Measurements from ENCODE around the gene EEPD1. TPM values are rescaled to one million over a fixed set of nuclear protein-coding genes. Genes with fewer than 3 reads are reported as not detected.

The EEPD1 gene
- total RNA-seq, 1 experiment from 2014 or later, result 48.0 TPM

DNA sequence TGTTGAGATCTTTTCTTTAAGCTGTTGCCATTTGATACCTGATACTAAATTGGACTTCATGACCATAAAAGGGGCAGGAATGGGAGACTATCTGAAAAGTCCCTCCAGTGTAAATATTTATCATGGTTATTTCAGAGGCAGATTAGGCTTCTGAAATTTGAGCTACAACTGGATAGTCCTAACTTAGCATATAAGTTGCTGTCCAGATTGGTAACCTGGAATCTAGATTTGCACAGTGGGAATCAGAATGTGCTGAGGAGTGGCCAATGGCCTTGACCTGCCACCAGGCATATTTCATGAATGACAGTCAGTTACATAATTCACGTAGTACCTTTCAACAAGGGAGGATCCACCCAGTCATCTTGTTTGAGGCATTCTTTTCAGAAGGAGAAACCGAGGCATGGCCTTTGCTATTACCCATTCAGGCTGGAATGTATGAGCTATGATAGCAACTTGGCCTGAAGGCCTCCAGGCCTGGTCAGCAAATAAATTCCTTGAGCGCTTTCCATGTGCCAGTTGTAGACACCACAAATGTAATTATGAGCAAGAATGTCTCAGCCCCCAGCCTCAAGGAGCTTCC, 80.0 kb downstream of the EEPD1 start:
- POLR2A ChIA-PET, result no interaction called here
- Histone ChIP-seq H3K27me3 (ENCODE audit: control insufficient read depth, insufficient read depth, low read length) (no peaks in the 10 kb centered on the region), H3K4me1 (ENCODE audit: control insufficient read depth, insufficient read depth, low read length) (peaks cover 22% of the 10 kb centered on the region), H3K27ac (ENCODE audit: low read length) (peak overlapping the region; percentile 19; the same call in 1 of the 2 replicates), H3K36me3 (ENCODE audit: control insufficient read depth, insufficient read depth, low read length) (no peaks in the 10 kb centered on the region), H3K9me3 (ENCODE audit: control insufficient read depth, insufficient read depth, low read depth, low read length) (no peaks in the 10 kb centered on the region), H3K4me3 (ENCODE audit: low read depth in 2 of 2, low read length in 2 of 2) (no peak overlapping the region)
- DNase-seq (ENCODE audit: low read depth, low spot score) (no peak), ATAC-seq (no peak)
- CTCF ChIA-PET, result no interaction called here
- in situ Hi-C loops (cut with HindIII; ENCODE audit: low pct_unique_long_range_greater_than_20kb, low sequenced_read_pairs), result no loop called here
- TSS peak; percentile 28 for BruUV-seq (replicated peaks)
- TF ChIP-seq SIN3A (IDR thresholded peaks at IDR 0.05; ENCODE audit: borderline replicate concordance, insufficient read depth, low read depth, low read length), result no peak
- no peak for TF ChIP-seq CTCF (IDR thresholded peaks at IDR 0.05)
- no peak for TF ChIP-seq POLR2AphosphoS5 (IDR thresholded peaks at IDR 0.05; ENCODE audit: low read depth, low read length)
- TF ChIP-seq TCF7L2 (IDR thresholded peaks at IDR 0.05; ENCODE audit: low read depth, low read length), result no peak
- TF ChIP-seq, protein P1, sequence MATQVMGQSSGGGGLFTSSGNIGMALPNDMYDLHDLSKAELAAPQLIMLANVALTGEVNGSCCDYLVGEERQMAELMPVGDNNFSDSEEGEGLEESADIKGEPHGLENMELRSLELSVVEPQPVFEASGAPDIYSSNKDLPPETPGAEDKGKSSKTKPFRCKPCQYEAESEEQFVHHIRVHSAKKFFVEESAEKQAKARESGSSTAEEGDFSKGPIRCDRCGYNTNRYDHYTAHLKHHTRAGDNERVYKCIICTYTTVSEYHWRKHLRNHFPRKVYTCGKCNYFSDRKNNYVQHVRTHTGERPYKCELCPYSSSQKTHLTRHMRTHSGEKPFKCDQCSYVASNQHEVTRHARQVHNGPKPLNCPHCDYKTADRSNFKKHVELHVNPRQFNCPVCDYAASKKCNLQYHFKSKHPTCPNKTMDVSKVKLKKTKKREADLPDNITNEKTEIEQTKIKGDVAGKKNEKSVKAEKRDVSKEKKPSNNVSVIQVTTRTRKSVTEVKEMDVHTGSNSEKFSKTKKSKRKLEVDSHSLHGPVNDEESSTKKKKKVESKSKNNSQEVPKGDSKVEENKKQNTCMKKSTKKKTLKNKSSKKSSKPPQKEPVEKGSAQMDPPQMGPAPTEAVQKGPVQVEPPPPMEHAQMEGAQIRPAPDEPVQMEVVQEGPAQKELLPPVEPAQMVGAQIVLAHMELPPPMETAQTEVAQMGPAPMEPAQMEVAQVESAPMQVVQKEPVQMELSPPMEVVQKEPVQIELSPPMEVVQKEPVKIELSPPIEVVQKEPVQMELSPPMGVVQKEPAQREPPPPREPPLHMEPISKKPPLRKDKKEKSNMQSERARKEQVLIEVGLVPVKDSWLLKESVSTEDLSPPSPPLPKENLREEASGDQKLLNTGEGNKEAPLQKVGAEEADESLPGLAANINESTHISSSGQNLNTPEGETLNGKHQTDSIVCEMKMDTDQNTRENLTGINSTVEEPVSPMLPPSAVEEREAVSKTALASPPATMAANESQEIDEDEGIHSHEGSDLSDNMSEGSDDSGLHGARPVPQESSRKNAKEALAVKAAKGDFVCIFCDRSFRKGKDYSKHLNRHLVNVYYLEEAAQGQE (IDR thresholded peaks at IDR 0.05; ENCODE audit: insufficient read depth in 1 of 2, low read depth in 2 of 2, low read length in 1 of 2), result no peak
- intact Hi-C loops (cut with micrococcal nuclease; ENCODE audit: unreplicated experiment), result no loop called here

GRCh38 chr7:36236073-36236472, 83.0 kb downstream of the EEPD1 start:
- Histone ChIP-seq H3K4me3 (ENCODE audit: low read depth in 2 of 2, low read length in 2 of 2) (no peak overlapping the region), H3K27ac (ENCODE audit: low read length) (no peak overlapping the region), H3K36me3 (ENCODE audit: control insufficient read depth, insufficient read depth, low read length) (no peaks in the 10 kb centered on the region), H3K4me1 (ENCODE audit: control insufficient read depth, insufficient read depth, low read length) (peaks cover 17% of the 10 kb centered on the region), H3K9me3 (ENCODE audit: control insufficient read depth, insufficient read depth, low read depth, low read length) (no peaks in the 10 kb centered on the region), H3K27me3 (ENCODE audit: control insufficient read depth, insufficient read depth, low read length) (no peaks in the 10 kb centered on the region)
- intact Hi-C loops (cut with micrococcal nuclease; ENCODE audit: unreplicated experiment), result no loop called here
- POLR2A ChIA-PET, result interaction anchor here (0.5 kb wide), 1 partner anchor 16 kb away, joined by 5 read pairs; no protein-coding TSS in a partner anchor
- in situ Hi-C loops (cut with HindIII; ENCODE audit: low pct_unique_long_range_greater_than_20kb, low sequenced_read_pairs), result no loop called here
- TF ChIP-seq TCF7L2 (IDR thresholded peaks at IDR 0.05; ENCODE audit: low read depth, low read length) (no peak), CTCF (IDR thresholded peaks at IDR 0.05) (no peak), POLR2AphosphoS5 (IDR thresholded peaks at IDR 0.05; ENCODE audit: low read depth, low read length) (no peak), SIN3A (IDR thresholded peaks at IDR 0.05; ENCODE audit: borderline replicate concordance, insufficient read depth, low read depth, low read length) (no peak)
- TF ChIP-seq, protein P1 (IDR thresholded peaks at IDR 0.05; ENCODE audit: insufficient read depth in 1 of 2, low read depth in 2 of 2, low read length in 1 of 2), result no peak
- DNase-seq (ENCODE audit: low read depth, low spot score) (no peak), ATAC-seq (no peak)
- no TSS peak for BruUV-seq (replicated peaks)
- CTCF ChIA-PET, result no interaction called here

All from Panc1 (cell line).